Embryonic facial prominence (tissue), 1 donor: ENCODE results near the gene CFHR2.
"Not testable (repeated sequence)": the region's sequence is repeated elsewhere in the genome, so short reads cannot be mapped to it uniquely, and the experiment has no call there.

ENCODE experiments used
- DNase-seq: peaks from one replicate; pipeline ENCODE4 v3.0.0-alpha.2; 2016; ENCODE audit errors: extremely low spot score

Gene CFHR2

GRCh38 chr1:196943568-196943967 is at the start of gene CFHR2:
CFHR2 (plus strand) TSS chr1:196943738; CDS start chr1:196943881, 143 bp downstream.
- DNase-seq, result not testable (repeated sequence)

- DNase-seq, result no peak
Observed at GRCh38 chr1:196896355-196896754, 47.2 kb upstream of the CFHR2 start.

- DNase-seq, result no peak
Observed at GRCh38 chr1:196897158-196897828, 46.2 kb upstream of the CFHR2 start.

- DNase-seq, result no peak
Observed at GRCh38 chr1:196902344-196902743, 41.2 kb upstream of the CFHR2 start.

GRCh38 chr1:196910215-196910614 is 33.3 kb upstream of the CFHR2 start:
- DNase-seq, result no peak

- DNase-seq, result not testable (repeated sequence)
Observed at GRCh38 chr1:196912283-196912682, 31.3 kb upstream of the CFHR2 start.

DNA sequence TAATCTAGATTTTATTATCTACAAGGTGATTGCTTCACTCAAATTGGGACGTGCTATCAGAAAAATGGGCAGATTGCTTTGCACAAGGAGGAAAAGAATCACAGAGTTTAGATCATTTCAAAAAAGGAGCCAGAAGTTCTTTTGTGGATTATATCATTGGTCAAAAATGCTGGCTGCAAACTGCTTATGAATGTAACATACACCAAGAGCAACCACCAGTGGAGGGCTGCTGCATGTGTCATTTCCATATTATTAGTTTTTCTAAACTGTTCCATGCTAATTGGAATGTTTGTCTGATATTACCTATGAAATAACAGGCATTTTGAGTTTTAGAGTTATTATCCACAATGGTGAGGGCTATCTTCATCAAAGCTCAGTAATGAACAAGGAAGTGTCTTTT is 16.7 kb upstream of the CFHR2 start:
- not testable (repeated sequence) for DNase-seq

DNA sequence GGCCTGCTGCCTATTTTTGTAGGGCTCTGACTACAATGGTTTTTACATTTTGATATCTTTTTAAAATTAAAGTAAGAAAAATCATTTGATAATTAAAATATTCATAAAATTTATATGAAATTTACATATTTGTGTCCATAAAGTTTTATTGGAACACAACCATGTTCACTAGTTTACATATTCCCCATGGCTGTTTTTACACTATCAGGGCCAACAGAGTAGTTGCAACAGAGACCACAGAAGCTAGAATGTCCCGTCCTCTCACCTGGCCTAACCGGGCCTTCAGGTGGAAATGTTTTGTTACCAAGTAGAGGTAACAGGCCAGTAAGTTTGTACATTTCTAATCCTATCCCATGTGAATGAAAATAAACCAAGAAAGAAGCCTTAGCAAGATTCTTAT is 10.7 kb upstream of the CFHR2 start:
- not testable (repeated sequence) for DNase-seq

- no peak for DNase-seq
Observed at GRCh38 chr1:196933531-196934189, 9.9 kb upstream of the CFHR2 start.

GRCh38 chr1:196941474-196941873 is 2.1 kb upstream of the CFHR2 start:
- DNase-seq, result not testable (repeated sequence)

- no peak for DNase-seq
Observed at GRCh38 chr1:196951711-196952394, 8.3 kb downstream of the CFHR2 start.

DNA sequence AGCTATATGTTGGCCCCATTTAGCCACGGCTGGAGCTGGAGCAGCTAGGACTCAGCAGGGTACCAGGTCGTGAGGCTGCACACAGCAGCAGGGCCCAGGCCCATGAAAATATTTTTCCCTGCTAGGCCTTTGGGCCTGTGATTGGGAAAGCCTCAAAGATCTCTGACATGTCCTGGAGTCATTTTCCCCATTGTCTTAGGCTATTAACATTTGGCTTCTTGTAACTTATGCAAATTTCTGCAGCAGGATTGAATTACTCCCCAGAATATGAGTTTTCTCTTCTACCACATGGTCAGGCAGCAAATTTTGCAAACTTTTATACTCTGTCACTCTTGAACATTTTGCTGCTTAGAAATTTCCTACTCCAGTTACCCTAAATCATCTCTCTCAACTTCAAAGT is 11.2 kb downstream of the CFHR2 start:
- DNase-seq, result no peak

- no peak for DNase-seq
Observed at GRCh38 chr1:196955926-196956325, 12.4 kb downstream of the CFHR2 start.

GRCh38 chr1:196960854-196961253 is 17.3 kb downstream of the CFHR2 start:
- no peak for DNase-seq

GRCh38 chr1:196970182-196970581 is 26.6 kb downstream of the CFHR2 start:
- DNase-seq, result no peak

DNA sequence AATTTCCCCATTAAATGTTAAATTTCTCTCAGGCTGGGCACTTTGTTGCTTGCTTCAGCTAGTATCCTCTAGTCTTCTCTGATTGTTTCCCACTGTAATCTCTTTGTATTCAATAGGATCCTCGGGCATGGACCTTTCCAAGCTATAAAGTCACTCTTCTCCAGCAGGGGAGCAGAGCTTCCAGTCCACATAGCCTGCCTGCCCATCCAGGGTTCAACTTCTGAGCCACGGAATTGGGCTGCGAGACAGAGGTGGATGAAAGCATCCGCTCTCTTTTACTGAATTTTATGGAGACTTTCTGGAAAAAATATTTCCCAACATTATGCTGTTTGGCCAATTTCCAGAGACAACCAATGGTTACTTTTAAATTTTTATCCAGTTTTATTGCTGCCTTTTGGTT is 32.7 kb downstream of the CFHR2 start:
- no peak for DNase-seq

DNA sequence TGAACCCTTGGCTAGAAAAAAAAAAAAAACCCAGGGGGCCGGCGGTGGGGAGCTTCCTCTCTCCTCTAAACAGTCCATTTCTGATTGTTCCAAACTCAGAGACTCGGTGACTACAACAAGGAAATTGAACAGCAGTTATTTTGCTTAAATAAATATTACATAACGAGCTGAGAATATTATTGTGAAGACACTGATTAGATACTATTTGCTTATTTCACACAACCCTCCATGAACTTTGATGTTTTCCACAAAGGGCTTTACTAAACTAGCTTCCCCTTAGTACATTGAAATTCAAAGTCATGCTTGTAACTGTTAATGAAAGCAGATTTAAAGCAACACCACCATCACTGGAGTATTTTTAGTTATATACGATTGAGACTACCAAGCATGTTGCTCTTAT is 33.7 kb downstream of the CFHR2 start, which contains the start of gene CFHR5:
TSS of gene CFHR5 (plus strand) at position 279 of the 400 bp plus-strand sequence. CDS start at position 388, 109 bp downstream.
- no peak for DNase-seq

- no peak for DNase-seq
Observed at GRCh38 chr1:196980859-196981258, 37.3 kb downstream of the CFHR2 start.

- DNase-seq, result not testable (repeated sequence)
Observed at GRCh38 chr1:196982247-196982646, 38.7 kb downstream of the CFHR2 start.

- not testable (repeated sequence) for DNase-seq
Observed at GRCh38 chr1:196991919-196992651, 48.5 kb downstream of the CFHR2 start.

DNA sequence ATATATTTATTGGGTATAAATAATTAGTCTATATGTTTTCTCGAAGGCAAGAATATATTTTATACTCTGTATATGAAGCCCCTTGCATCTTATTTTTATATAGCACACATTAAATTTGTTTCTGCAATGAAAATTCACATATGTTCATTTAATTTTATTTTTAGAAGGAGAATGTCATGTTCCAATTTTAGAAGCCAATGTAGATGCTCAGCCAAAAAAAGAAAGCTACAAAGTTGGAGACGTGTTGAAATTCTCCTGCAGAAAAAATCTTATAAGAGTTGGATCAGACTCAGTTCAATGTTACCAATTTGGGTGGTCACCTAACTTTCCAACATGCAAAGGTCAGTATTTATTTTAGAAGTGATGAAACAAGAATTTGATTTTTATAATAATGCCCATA is 50.4 kb downstream of the CFHR2 start:
- no peak for DNase-seq

- DNase-seq, result no peak
Observed at GRCh38 chr1:196997423-196997822, 53.9 kb downstream of the CFHR2 start.
